ENCODE measurements around the gene CFAP73. TPM values are rescaled to one million over a fixed set of nuclear protein-coding genes. Genes with fewer than 3 reads are reported as not detected.

Gene CFAP73
- polyA plus RNA-seq, 1 of the 3 experiments (the other 2 are of a cell fraction) = not detected

GRCh38 chr12:113200021-113200797 is 50.7 kb downstream of the CFAP73 start:
- H3K4me2 ChIP-seq = no peak overlapping the region
- ChIA-PET CTCF (no interaction called here), POLR2A (no interaction called here)
- H2AFZ ChIP-seq (ENCODE audit: low read depth) = no peak overlapping the region
- no peaks in the 10 kb centered on the region for H3K9me3 ChIP-seq
- peaks cover 4 to 10% of the 10 kb centered on the region in 2 experiments; a peak in 3 of 4 replicates for H3K4me1 ChIP-seq (ENCODE audit: control insufficient read depth in 1 of 2, insufficient read depth in 2 of 2, low read depth in 1 of 2, low read length in 1 of 2)
- no peaks in the 10 kb centered on the region for H3K36me3 ChIP-seq (replicated peaks in 1 of 2; ENCODE audit: control insufficient read depth in 1 of 2, insufficient read depth in 2 of 2, low read length in 1 of 2)
- WGBS (ENCODE audit: low lambda C conversion rate) = 92% methylated on average over 11 of the region's 12 CpGs
- no peak for DNase-seq
- no peak overlapping the region for H3K9ac ChIP-seq
- no peak overlapping the region for H3K27ac ChIP-seq (ENCODE audit: low read depth in 2 of 2, low read length in 1 of 2)
- no peaks in the 10 kb centered on the region for H3K9me2 ChIP-seq
- no peaks in the 10 kb centered on the region for H4K20me1 ChIP-seq (ENCODE audit: insufficient read depth)
- TF ChIP-seq JUND (IDR thresholded peaks at IDR 0.05) = no peak
- no peak for TF ChIP-seq EZH2phosphoT487 (IDR thresholded peaks at IDR 0.05; ENCODE audit: borderline replicate concordance, low read depth)
- TF ChIP-seq GABPA (IDR thresholded peaks at IDR 0.05; ENCODE audit: low read depth) = no peak
- TF ChIP-seq, protein P1, sequence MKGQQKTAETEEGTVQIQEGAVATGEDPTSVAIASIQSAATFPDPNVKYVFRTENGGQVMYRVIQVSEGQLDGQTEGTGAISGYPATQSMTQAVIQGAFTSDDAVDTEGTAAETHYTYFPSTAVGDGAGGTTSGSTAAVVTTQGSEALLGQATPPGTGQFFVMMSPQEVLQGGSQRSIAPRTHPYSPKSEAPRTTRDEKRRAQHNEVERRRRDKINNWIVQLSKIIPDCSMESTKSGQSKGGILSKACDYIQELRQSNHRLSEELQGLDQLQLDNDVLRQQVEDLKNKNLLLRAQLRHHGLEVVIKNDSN (IDR thresholded peaks at IDR 0.05; ENCODE audit: borderline replicate concordance, low read depth) = no peak
- TF ChIP-seq, protein P2, sequence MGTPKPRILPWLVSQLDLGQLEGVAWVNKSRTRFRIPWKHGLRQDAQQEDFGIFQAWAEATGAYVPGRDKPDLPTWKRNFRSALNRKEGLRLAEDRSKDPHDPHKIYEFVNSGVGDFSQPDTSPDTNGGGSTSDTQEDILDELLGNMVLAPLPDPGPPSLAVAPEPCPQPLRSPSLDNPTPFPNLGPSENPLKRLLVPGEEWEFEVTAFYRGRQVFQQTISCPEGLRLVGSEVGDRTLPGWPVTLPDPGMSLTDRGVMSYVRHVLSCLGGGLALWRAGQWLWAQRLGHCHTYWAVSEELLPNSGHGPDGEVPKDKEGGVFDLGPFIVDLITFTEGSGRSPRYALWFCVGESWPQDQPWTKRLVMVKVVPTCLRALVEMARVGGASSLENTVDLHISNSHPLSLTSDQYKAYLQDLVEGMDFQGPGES (IDR thresholded peaks at IDR 0.05; ENCODE audit: low read depth, low read length) = no peak
- TF ChIP-seq, protein P3, sequence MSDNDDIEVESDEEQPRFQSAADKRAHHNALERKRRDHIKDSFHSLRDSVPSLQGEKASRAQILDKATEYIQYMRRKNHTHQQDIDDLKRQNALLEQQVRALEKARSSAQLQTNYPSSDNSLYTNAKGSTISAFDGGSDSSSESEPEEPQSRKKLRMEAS (IDR thresholded peaks at IDR 0.05; ENCODE audit: low read depth) = no peak
- TF ChIP-seq, protein P4, sequence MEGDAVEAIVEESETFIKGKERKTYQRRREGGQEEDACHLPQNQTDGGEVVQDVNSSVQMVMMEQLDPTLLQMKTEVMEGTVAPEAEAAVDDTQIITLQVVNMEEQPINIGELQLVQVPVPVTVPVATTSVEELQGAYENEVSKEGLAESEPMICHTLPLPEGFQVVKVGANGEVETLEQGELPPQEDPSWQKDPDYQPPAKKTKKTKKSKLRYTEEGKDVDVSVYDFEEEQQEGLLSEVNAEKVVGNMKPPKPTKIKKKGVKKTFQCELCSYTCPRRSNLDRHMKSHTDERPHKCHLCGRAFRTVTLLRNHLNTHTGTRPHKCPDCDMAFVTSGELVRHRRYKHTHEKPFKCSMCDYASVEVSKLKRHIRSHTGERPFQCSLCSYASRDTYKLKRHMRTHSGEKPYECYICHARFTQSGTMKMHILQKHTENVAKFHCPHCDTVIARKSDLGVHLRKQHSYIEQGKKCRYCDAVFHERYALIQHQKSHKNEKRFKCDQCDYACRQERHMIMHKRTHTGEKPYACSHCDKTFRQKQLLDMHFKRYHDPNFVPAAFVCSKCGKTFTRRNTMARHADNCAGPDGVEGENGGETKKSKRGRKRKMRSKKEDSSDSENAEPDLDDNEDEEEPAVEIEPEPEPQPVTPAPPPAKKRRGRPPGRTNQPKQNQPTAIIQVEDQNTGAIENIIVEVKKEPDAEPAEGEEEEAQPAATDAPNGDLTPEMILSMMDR (IDR thresholded peaks at IDR 0.05) = no peak
- TF ChIP-seq FOXJ3 (CRISPR knock-in tag; IDR thresholded peaks at IDR 0.05) = no peak
- no peak for TF ChIP-seq GATA2 (CRISPR knock-in tag; IDR thresholded peaks at IDR 0.05)
- TF ChIP-seq YY1 (IDR thresholded peaks at IDR 0.05; ENCODE audit: low read depth) = no peak
- no peak for TF ChIP-seq RAD21 (IDR thresholded peaks at IDR 0.05; ENCODE audit: low read length)
- TF ChIP-seq RXRA (IDR thresholded peaks at IDR 0.05; ENCODE audit: borderline replicate concordance, low read depth) = no peak
- TF ChIP-seq REST (IDR thresholded peaks at IDR 0.05; ENCODE audit: low read depth, low read length) = no peak
- TF ChIP-seq EP300 (IDR thresholded peaks at IDR 0.05; ENCODE audit: borderline replicate concordance in 1 of 2, low read depth in 1 of 2, low read length in 1 of 2) = no peak
- no peak for TF ChIP-seq SMC3 (IDR thresholded peaks at IDR 0.05; ENCODE audit: low read depth, low read length)
- TF ChIP-seq FOXM1 (IDR thresholded peaks at IDR 0.05; ENCODE audit: low read depth) = no peak
- no peak for TF ChIP-seq CHD2 (IDR thresholded peaks at IDR 0.05; ENCODE audit: low read length, partially characterized antibody)
- no peak for TF ChIP-seq TCF12 (IDR thresholded peaks at IDR 0.05)
- no peaks in the 10 kb centered on the region for H3K79me2 ChIP-seq (ENCODE audit: insufficient read depth)
- H3F3A ChIP-seq (replicated peaks; ENCODE audit: insufficient read depth) = peaks cover 6% of the 10 kb centered on the region
- no peak overlapping the region for H3K4me3 ChIP-seq (ENCODE audit: low read depth in 2 of 2, low read length in 1 of 2)
- H3K27me3 ChIP-seq (ENCODE audit: insufficient read depth) = no peaks in the 10 kb centered on the region

Data from SK-N-SH (cell line).